ENCODE measurements around the gene HNRNPH1.

Gene HNRNPH1

GRCh38 chr5:179617930-179618329 lies 5.5 kb downstream of the HNRNPH1 start:
- DNase-seq (ENCODE audit: insufficient read length, low spot score) (no peak), FAIRE-seq (no peak)
- TF ChIP-seq POLR2A (IDR thresholded peaks at IDR 0.05; ENCODE audit: low read depth, low read length) (no peak; the same call in none of the 2 replicates), SPI1 (IDR thresholded peaks at IDR 0.05; ENCODE audit: low read depth, low read length) (no peak), PAX5 (IDR thresholded peaks at IDR 0.05; ENCODE audit: insufficient read depth, low read length, severe bottlenecking) (no peak), POLR2AphosphoS5 (IDR thresholded peaks at IDR 0.05; ENCODE audit: low read depth, low read length) (no peak), POU2F2 (IDR thresholded peaks at IDR 0.05; ENCODE audit: low read depth, low read length) (no peak), TAF1 (IDR thresholded peaks at IDR 0.05; ENCODE audit: low read depth, low read length) (no peak)

GRCh38 chr5:179616002-179616594 lies 7.4 kb downstream of the HNRNPH1 start:
- peak; percentile 47; the same call in 1 of the 2 replicates for TF ChIP-seq POLR2A (IDR thresholded peaks at IDR 0.05; ENCODE audit: low read depth, low read length)
- TF ChIP-seq TAF1 (IDR thresholded peaks at IDR 0.05; ENCODE audit: low read depth, low read length), result no peak
- TF ChIP-seq SPI1 (IDR thresholded peaks at IDR 0.05; ENCODE audit: low read depth, low read length), result no peak
- peak; percentile 59 for TF ChIP-seq POLR2AphosphoS5 (IDR thresholded peaks at IDR 0.05; ENCODE audit: low read depth, low read length)
- FAIRE-seq, result no peak
- DNase-seq (ENCODE audit: insufficient read length, low spot score), result no peak

- TF ChIP-seq SPI1 (IDR thresholded peaks at IDR 0.05; ENCODE audit: low read depth, low read length), result no peak
- TF ChIP-seq POU2F2 (IDR thresholded peaks at IDR 0.05; ENCODE audit: low read depth, low read length), result no peak
- TF ChIP-seq PAX5 (IDR thresholded peaks at IDR 0.05; ENCODE audit: insufficient read depth, low read length, severe bottlenecking), result no peak
- no peak for TF ChIP-seq POLR2A (IDR thresholded peaks at IDR 0.05; ENCODE audit: low read depth, low read length)
- no peak for TF ChIP-seq POLR2AphosphoS5 (IDR thresholded peaks at IDR 0.05; ENCODE audit: low read depth, low read length)
- TF ChIP-seq TAF1 (IDR thresholded peaks at IDR 0.05; ENCODE audit: low read depth, low read length), result no peak
- FAIRE-seq (no peak), DNase-seq (ENCODE audit: insufficient read length, low spot score) (no peak)
Measured at GRCh38 chr5:179615203-179615602, 8.3 kb downstream of the HNRNPH1 start.

GRCh38 chr5:179614745-179615144 lies 8.7 kb downstream of the HNRNPH1 start:
- TF ChIP-seq POLR2A (IDR thresholded peaks at IDR 0.05; ENCODE audit: low read depth, low read length), result no peak
- FAIRE-seq, result no peak

GRCh38 chr5:179613460-179614071 lies 9.9 kb downstream of the HNRNPH1 start:
- FAIRE-seq (no peak), DNase-seq (ENCODE audit: insufficient read length, low spot score) (no peak)

More at GRCh38 chr5:179614745-179615144, 8.7 kb downstream of the HNRNPH1 start:
- no peak for DNase-seq (ENCODE audit: insufficient read length, low spot score)

GRCh38 chr5:179612577-179613459 lies 10.7 kb downstream of the HNRNPH1 start:
- DNase-seq (ENCODE audit: insufficient read length, low spot score) (no peak), FAIRE-seq (no peak)
- TF ChIP-seq POU2F2 (IDR thresholded peaks at IDR 0.05; ENCODE audit: low read depth, low read length) (no peak), POLR2A (IDR thresholded peaks at IDR 0.05; ENCODE audit: low read depth, low read length) (peak; percentile 76; the same call in 1 of the 2 replicates), SPI1 (IDR thresholded peaks at IDR 0.05; ENCODE audit: low read depth, low read length) (no peak), PAX5 (IDR thresholded peaks at IDR 0.05; ENCODE audit: insufficient read depth, low read length, severe bottlenecking) (no peak), TAF1 (IDR thresholded peaks at IDR 0.05; ENCODE audit: low read depth, low read length) (no peak), POLR2AphosphoS5 (IDR thresholded peaks at IDR 0.05; ENCODE audit: low read depth, low read length) (peak; percentile 68)

More at GRCh38 chr5:179613460-179614071, 9.9 kb downstream of the HNRNPH1 start:
- TF ChIP-seq TAF1 (IDR thresholded peaks at IDR 0.05; ENCODE audit: low read depth, low read length) (no peak), POLR2AphosphoS5 (IDR thresholded peaks at IDR 0.05; ENCODE audit: low read depth, low read length) (peak; percentile 59; the same call in 1 of the 2 replicates), POU2F2 (IDR thresholded peaks at IDR 0.05; ENCODE audit: low read depth, low read length) (peak; percentile 7; the same call in 1 of the 2 replicates), SPI1 (IDR thresholded peaks at IDR 0.05; ENCODE audit: low read depth, low read length) (no peak), PAX5 (IDR thresholded peaks at IDR 0.05; ENCODE audit: insufficient read depth, low read length, severe bottlenecking) (no peak), POLR2A (IDR thresholded peaks at IDR 0.05; ENCODE audit: low read depth, low read length) (peak; percentile 72; the same call in 1 of the 2 replicates)

GRCh38 chr5:179610903-179611265 lies 12.6 kb downstream of the HNRNPH1 start:
- FAIRE-seq (no peak), DNase-seq (ENCODE audit: insufficient read length, low spot score) (no peak)
- TF ChIP-seq SPI1 (IDR thresholded peaks at IDR 0.05; ENCODE audit: low read depth, low read length), result no peak
- TF ChIP-seq POLR2A (IDR thresholded peaks at IDR 0.05; ENCODE audit: low read depth, low read length), result no peak
- no peak for TF ChIP-seq POLR2AphosphoS5 (IDR thresholded peaks at IDR 0.05; ENCODE audit: low read depth, low read length)
- no peak for TF ChIP-seq POU2F2 (IDR thresholded peaks at IDR 0.05; ENCODE audit: low read depth, low read length)
- TF ChIP-seq TAF1 (IDR thresholded peaks at IDR 0.05; ENCODE audit: low read depth, low read length), result no peak
- no peak for TF ChIP-seq PAX5 (IDR thresholded peaks at IDR 0.05; ENCODE audit: insufficient read depth, low read length, severe bottlenecking)

- TF ChIP-seq POLR2A (IDR thresholded peaks at IDR 0.05; ENCODE audit: low read depth, low read length) (no peak; the same call in 1 of the 2 replicates), POLR2AphosphoS5 (IDR thresholded peaks at IDR 0.05; ENCODE audit: low read depth, low read length) (peak; percentile 72)
- no peak for DNase-seq (ENCODE audit: insufficient read length, low spot score)
- FAIRE-seq, result no peak
Measured at GRCh38 chr5:179610109-179610902, 13.2 kb downstream of the HNRNPH1 start.

GRCh38 chr5:179609834-179610108 lies 13.7 kb downstream of the HNRNPH1 start:
- FAIRE-seq, result no peak
- TF ChIP-seq TAF1 (IDR thresholded peaks at IDR 0.05; ENCODE audit: low read depth, low read length), result no peak
- TF ChIP-seq SPI1 (IDR thresholded peaks at IDR 0.05; ENCODE audit: low read depth, low read length), result no peak
- no peak for TF ChIP-seq POLR2AphosphoS5 (IDR thresholded peaks at IDR 0.05; ENCODE audit: low read depth, low read length)
- no peak for TF ChIP-seq PAX5 (IDR thresholded peaks at IDR 0.05; ENCODE audit: insufficient read depth, low read length, severe bottlenecking)
- TF ChIP-seq POU2F2 (IDR thresholded peaks at IDR 0.05; ENCODE audit: low read depth, low read length), result no peak
- DNase-seq (ENCODE audit: insufficient read length, low spot score), result no peak

Data from GM12891 (cell line).